Cardiac fibroblast (primary cell): ENCODE data around the gene HSPA9.
"Not testable (repeated sequence)": the region's sequence is repeated elsewhere in the genome, so short reads cannot be mapped to it uniquely, and the experiment has no call there.

Experiments used
- DNase-seq, 2 donors: peaks; one replicate each; pipeline versions ENCODE4 v3.0.0 to v3.0.0-alpha.2; 2010; ENCODE audit warnings: low read depth in 2 of 2
- H3K4me3 ChIP-seq, 2 donors: replicated peaks in 1 of 2; 1 replicate in 1 of 2; 2 replicates in 1 of 2; pipeline ENCODE4 v1.5.1; 2011; ENCODE audit warnings: low read depth in 2 of 2, low read length in 2 of 2, mild to moderate bottlenecking in 2 of 2, moderate library complexity in 1 of 2
- CTCF ChIP-seq: IDR thresholded peaks from one replicate; pipeline ENCODE4 v1.5.1; 2011; ENCODE audit warnings: low read depth, mild to moderate bottlenecking, low read length, inconsistent platforms

Gene HSPA9

DNA sequence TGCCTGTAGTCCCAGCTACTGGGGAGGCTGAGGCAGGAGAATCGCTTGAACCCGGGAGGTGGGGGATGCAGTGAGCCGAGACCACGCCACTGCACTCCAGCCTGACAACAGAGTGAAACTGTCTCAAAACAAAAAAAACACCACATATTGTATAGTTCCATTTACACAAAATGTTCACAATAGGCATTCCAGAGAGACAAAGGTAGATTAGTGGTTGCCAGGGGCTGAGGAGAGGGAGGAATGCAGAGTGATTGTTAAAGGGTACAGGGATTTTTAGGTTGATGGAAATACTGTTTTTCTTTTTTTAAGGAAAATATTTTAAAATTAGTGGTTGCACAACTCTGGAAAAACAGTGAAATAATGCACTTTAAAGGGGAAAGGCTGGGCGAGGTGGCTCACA is 51.8 kb downstream of the HSPA9 start:
- no peak for DNase-seq
- no peak for TF ChIP-seq CTCF
- no peak overlapping the region for H3K4me3 ChIP-seq

- DNase-seq: no peak
- TF ChIP-seq CTCF: no peak
- H3K4me3 ChIP-seq: no peak overlapping the region
These were observed 54.2 kb downstream of the HSPA9 start for GRCh38 chr5:138520971-138521370.

GRCh38 chr5:138517437-138517836 is 57.8 kb downstream of the HSPA9 start:
- no peak for TF ChIP-seq CTCF
- no peak for DNase-seq
- H3K4me3 ChIP-seq: no peak overlapping the region

GRCh38 chr5:138515556-138516245 is 59.5 kb downstream of the HSPA9 start:
- no peak overlapping the region for H3K4me3 ChIP-seq
- no peak for DNase-seq
- no peak for TF ChIP-seq CTCF

GRCh38 chr5:138514021-138514420 is 61.2 kb downstream of the HSPA9 start:
- H3K4me3 ChIP-seq: no peak overlapping the region
- no peak for TF ChIP-seq CTCF
- no peak for DNase-seq

DNA sequence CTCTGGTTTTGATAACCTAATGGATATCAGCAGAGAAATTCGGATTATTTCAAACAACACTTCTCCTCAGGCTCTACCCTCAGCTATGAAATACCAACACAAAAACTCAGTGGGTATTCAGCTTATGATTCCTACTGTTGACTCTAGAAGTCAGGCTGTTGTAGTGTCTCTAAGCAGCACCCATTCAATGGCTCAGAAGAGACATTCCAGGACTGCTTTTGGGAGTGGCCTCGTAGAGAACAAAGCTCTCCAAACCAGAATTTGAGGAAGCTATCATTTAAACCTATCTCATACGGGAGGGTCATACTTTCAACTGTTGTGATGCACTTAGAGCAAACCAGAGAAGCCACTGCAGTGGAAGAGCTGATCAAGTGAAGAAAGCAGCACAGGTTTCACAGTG is 66.2 kb downstream of the HSPA9 start:
- no peak overlapping the region for H3K4me3 ChIP-seq
- no peak for DNase-seq
- no peak for TF ChIP-seq CTCF

GRCh38 chr5:138507485-138507884 is 67.7 kb downstream of the HSPA9 start:
- peak; percentile 58 to 73 for DNase-seq
- H3K4me3 ChIP-seq: not testable (repeated sequence)
